WTC11 (cell line): ENCODE measurements around the gene TPT1.
"Not testable (repeated sequence)": the region's sequence is repeated elsewhere in the genome, so short reads cannot be mapped to it uniquely, and the experiment has no call there.

ENCODE experiments used
- ATF1 ChIP-seq: sonication (generic); formaldehyde crosslinking; IDR thresholded peaks from 2 replicates; pipeline ENCODE4 v1.8.1; 2023; ENCODE audit warnings: mild to moderate bottlenecking, moderate library complexity, missing genetic modification reagents
- ELF4 ChIP-seq: sonication (generic); formaldehyde crosslinking; IDR thresholded peaks from 2 replicates; pipeline ENCODE4 v1.8.1; 2022; ENCODE audit warnings: low read depth, mild to moderate bottlenecking, moderate library complexity, missing genetic modification reagents
- JAZF1 ChIP-seq: fragments of 250-450 bp; sonication (Bioruptor Pico); IDR thresholded peaks from 2 replicates; pipeline ENCODE4 v1.9.0; 2021; ENCODE audit warnings: moderate library complexity, mild to moderate bottlenecking, inconsistent platforms
- JUN ChIP-seq: sonication (generic); formaldehyde crosslinking; IDR thresholded peaks from 2 replicates; pipeline ENCODE4 v1.8.0; 2023; ENCODE audit warnings: mild to moderate bottlenecking, missing genetic modification reagents
- USF2 ChIP-seq: sonication (generic); formaldehyde crosslinking; IDR thresholded peaks from 2 replicates; pipeline ENCODE4 v1.8.1; 2023; ENCODE audit warnings: mild to moderate bottlenecking, missing genetic modification reagents, moderate library complexity
- TF ChIP-seq, protein P1 (sequence below): fragments of 200-600 bp; IDR thresholded peaks from 2 replicates; pipeline ENCODE4 v1.8.0; 2022; ENCODE audit warnings: antibody characterized with exemption
- TF ChIP-seq, protein P2 (sequence below): sonication (generic); formaldehyde crosslinking; IDR thresholded peaks from 2 replicates; pipeline ENCODE4 v1.8.0; 2022; ENCODE audit warnings: mild to moderate bottlenecking, missing genetic modification reagents
- TF ChIP-seq, protein P3 (sequence below): sonication (generic); formaldehyde crosslinking; IDR thresholded peaks from 2 replicates; pipeline ENCODE4 v1.8.1; 2023; ENCODE audit warnings: mild to moderate bottlenecking, moderate library complexity, missing genetic modification reagents

DNA sequence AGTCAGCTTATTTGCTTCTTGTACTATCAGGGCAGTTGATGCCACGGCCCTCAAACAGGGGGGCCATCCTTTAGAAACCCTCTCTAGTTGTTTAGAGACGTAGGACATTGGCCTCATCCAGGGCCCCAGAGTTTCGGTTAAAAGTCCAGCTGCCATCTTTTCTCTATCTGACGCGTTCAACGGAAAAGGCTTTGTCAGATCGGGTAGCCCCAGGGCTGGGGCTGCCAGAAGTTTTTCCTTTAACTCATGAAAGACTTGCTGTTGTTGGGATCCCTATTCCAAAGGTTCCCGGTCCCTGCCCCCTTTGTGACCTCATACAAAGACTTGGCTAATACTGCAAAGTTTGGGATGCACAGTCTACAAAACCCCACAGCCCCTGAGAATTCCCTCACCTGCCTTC, 37.8 kb upstream of the TPT1 start:
- TF ChIP-seq, protein P1, sequence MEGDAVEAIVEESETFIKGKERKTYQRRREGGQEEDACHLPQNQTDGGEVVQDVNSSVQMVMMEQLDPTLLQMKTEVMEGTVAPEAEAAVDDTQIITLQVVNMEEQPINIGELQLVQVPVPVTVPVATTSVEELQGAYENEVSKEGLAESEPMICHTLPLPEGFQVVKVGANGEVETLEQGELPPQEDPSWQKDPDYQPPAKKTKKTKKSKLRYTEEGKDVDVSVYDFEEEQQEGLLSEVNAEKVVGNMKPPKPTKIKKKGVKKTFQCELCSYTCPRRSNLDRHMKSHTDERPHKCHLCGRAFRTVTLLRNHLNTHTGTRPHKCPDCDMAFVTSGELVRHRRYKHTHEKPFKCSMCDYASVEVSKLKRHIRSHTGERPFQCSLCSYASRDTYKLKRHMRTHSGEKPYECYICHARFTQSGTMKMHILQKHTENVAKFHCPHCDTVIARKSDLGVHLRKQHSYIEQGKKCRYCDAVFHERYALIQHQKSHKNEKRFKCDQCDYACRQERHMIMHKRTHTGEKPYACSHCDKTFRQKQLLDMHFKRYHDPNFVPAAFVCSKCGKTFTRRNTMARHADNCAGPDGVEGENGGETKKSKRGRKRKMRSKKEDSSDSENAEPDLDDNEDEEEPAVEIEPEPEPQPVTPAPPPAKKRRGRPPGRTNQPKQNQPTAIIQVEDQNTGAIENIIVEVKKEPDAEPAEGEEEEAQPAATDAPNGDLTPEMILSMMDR, result not testable (repeated sequence)
- TF ChIP-seq, protein P2, sequence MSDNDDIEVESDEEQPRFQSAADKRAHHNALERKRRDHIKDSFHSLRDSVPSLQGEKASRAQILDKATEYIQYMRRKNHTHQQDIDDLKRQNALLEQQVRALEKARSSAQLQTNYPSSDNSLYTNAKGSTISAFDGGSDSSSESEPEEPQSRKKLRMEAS (CRISPR knock-in tag), result not testable (repeated sequence)
- not testable (repeated sequence) for TF ChIP-seq JUN; ELF4 (CRISPR knock-in tag); JAZF1 (CRISPR knock-in tag); ATF1 (CRISPR knock-in tag); USF2 (CRISPR knock-in tag)
- TF ChIP-seq, protein P3, sequence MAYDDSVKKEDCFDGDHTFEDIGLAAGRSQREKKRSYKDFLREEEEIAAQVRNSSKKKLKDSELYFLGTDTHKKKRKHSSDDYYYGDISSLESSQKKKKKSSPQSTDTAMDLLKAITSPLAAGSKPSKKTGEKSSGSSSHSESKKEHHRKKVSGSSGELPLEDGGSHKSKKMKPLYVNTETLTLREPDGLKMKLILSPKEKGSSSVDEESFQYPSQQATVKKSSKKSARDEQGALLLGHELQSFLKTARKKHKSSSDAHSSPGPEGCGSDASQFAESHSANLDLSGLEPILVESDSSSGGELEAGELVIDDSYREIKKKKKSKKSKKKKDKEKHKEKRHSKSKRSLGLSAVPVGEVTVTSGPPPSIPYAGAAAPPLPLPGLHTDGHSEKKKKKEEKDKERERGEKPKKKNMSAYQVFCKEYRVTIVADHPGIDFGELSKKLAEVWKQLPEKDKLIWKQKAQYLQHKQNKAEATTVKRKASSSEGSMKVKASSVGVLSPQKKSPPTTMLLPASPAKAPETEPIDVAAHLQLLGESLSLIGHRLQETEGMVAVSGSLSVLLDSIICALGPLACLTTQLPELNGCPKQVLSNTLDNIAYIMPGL (CRISPR knock-in tag), result not testable (repeated sequence)
